COLO668 (cell line): ENCODE results near the gene SLC6A6.

Experiments
- DNase-seq: peaks from one replicate; lab custom pipeline; 2025; ENCODE audit not compliant: unreplicated experiment; lab: John Stamatoyannopoulos, UW

Gene SLC6A6

DNA sequence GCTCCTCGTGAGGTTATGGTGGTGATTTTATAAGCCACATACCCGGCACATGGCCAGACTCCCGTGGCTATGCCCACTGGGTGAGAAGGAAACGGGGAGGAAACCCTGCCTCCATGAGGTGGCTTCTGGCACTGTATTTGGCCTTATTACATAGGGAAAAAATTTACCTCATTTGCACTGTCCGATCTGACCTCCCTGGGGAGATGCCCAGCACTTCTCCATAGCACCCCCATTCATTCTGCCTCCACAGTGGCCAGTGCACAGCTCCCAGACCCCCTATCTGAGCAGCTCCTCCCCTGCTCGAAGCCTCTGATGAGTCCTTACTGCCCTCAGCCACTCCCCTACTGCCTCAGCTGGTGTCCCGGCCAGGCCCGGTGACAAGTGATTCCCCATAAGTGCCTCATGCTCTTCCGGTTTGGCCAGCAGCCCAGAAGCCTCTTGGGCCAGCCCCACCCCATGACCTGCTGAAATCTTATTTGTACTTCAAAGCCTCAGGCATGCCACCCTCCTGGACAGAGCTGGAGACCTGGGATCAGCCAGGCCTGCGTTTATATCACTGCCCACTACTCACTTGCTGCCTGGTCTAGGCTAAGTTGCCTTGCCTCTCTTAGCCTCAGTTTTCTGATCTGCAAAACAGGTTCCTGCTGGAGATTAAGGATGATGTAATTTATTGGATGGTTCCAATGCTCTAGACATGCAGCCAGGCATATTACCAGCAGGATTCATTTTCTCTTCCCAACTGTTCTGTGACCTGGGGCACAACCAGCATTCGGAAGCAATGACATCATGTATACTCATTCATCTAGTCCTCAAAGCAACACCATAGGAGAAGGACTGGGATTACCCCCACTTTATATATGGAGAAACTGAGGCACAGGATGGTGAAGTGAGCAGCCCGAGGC, 30.6 kb upstream of the SLC6A6 start:
- peak; percentile 85 for DNase-seq

DNA sequence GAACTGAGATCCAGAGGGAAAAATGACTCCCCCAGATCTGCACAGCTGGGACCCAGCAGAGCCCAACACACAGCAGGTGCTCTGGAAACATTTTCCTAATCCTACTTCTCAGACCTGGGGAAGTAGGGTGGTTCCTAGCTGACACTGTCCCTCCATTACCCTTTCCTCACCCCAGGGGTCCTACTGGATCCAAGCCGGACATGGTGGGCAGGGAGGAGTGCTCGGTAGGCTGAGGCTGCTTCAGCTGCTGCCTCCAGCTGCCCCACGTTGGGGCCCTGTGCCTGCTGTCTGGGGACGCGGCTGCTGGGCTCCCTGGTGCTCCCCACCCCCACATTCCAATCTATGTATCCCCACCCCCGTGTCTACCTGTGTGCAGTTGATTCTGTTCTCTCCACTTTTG, 29.8 kb upstream of the SLC6A6 start:
- DNase-seq, result no peak

DNA sequence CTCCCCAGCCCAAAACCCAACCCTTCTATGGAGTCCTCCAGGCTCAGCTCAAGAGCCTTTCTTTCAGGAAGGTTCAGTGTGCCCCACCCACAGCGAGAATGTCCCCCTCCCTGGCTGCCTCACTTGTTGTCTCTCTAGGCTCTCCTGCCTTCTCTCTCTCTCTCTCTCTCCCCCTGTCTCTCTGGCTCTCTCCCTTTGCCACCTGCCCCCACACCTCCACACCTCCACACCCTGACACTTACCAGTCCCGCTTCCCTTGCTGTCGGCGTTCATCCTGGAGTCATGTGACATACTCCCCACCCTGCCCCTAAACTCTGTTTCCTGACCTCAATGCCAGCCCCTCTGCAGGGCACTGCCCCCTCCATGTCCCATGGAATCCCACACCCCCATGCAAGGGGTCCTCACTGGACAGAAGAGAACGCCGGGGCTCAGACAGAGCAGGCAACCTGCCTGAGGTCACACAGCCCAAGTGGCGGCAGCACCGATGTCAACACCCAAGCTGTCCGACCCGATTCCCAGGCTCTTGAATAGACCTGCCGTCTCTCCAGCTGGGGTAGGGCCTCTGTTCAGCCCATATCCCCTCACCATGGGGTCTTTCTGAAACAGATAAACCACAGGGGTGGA, 28.5 kb upstream of the SLC6A6 start:
- DNase-seq, result no peak

DNA sequence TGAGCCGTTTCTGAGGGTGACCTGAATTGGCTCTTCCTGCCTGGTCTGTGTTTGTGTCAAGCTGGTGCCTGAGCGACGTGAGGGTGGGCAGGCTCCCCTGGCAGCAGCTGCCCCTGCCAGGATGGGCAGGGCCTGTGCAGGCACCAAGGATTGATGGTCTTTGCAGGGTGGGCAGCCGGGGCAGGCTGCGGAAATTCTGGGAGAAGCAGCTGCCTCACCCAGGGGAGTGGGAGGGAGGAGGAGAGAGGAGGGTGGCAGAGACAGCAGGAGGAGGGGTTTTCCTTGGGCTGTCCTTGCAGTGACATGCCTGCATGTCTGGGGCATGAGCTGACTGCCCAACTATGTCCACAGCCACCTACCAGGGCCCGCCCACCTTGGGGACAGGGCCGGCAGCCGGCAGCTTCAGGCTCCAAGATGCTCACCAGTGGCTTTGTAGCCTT, 27.9 kb upstream of the SLC6A6 start:
- DNase-seq, result no peak

DNA sequence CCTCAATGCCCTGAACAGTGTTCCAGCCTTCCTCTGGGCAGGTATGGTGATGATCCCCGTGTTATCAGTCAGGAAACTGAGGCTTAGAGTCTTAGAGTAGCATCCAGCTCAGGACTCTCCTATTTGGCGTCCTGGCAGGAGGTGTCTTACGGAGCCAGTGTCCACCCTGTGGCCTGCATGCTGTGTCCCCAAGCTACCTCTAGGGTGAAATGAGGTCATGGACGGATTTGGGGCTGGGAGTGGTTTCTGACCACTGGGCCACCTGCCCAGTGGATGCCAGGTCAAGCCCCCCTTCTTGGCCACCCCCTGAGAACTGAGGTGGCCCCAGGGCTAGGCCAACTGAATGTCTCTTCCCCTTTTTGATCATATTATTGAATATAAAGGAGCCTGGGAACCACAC, 27.2 kb upstream of the SLC6A6 start:
- DNase-seq, result no peak

DNA sequence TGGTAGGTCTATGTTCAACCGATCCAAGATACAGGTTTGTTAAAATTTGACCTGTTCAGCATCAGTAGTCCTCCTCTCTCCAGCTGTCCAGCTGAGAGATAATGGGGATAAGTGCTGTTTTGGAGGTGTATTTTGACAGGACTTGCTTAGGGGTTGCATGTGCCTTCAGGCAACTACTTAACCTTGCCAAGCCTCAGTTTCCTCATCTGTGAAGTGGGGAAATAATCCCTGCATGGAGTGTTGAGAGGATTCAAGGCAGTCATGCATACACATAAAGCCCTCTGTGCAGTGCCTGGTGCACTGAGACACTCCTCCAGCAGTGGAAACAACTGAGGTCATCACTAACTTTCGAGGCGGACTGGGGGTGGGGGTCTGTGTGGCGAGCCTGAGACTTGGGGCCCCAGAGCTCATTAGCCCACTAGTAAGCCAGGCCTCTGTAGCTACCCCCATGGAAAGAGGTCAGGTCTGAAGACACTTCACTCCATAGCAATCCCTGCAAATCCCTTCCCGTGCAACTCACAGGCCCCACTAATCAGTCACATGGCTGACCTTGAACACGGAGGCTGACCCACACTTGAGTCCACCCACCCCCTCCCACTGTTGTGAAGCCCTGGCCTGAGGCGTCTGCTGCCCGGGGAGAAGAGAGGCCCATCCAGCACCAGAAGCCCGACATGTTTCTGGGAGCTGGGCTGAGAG, 25.9 kb upstream of the SLC6A6 start:
- no peak for DNase-seq

DNA sequence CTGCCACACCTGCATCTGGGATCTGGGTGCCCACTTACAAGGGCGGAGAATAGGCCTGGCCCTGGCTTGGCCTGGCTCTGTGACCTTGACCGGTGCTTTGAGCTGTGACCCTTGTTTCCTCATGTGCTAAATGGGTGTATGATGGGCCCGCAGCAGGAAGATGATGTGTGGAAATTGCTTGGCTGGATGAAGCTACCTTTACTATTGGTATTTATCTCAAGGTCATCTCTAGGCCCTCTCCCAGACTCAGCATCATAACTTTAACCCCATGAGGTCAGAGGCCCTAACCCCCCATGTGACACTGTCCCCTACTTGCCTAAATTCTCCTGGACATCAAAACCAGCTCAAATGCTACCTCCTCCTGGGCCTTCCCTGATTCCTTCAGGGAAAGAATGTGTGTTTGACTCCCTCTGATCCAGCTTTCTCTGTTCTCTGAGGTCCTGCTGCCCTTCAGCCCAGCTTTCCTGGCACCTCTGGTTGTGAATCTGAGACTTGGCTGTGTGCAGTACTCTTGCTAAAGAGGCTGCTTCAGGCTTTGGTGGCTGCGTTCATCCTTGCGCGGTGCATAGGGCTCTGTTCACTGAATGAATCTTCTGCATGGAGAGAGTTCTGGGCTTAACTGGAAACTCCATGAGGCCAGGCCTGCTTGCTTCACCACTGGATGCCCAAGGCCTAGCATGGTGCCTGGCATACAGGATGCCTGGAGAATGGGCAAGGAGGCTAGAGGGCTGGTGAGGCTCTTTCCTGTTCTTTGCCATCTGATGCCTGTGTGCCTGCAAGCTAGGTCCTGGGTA, 25.2 kb upstream of the SLC6A6 start:
- no peak for DNase-seq

DNA sequence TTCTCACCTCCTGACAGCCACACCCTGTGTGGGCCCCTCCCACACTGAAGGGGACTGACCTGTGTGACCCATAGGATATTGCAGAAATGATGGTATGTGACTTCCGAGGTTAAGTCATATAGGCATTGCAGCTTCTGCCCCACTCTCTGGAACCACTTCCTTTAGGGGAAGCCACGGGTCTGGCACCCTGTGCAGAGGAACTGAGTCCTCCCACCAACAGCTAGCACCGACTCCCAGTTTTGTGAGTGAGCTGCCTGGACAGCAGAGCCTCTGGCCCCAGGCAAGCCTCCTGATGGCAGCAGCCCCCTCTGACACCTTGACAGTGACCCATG, 24.6 kb upstream of the SLC6A6 start:
- no peak for DNase-seq

DNA sequence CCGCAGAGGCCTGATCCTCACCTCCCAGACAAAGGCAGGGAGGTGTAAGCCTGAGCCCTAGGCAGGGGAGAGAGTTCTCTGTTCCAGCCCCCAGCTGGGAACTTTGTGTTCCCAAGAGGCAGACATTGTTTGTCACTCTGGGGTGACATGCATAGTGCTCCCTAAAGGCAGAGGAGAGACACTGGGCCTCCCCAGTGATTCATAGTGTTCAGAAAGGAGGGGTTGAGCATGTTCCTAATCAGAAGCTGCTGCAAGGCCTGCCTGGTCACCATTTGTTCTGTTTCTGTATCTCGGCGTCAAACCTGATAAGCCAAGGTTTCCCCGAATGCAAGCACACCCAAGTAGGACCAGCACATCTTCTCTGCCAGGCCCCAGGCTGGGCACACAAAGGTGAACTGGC, 24.0 kb upstream of the SLC6A6 start:
- no peak for DNase-seq

DNA sequence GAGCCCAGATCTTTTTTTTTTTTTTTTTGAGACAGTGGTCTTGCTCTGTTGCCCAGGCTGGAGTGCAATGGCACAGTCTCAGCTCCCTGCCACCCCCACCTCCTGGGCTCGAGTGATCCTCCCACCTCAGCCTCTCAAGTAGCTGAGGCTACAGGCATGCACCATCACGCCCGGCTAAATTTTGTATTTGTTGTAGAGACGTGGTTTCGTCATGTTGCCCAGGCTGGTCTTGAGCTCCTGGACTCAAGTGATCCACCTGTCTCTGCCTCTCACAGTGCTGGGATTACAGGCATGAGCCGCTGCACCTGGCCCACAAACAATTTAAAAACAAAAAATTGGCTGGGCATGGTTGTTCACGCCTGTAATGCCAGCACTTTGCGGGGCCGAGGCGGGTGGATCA, 22.6 kb upstream of the SLC6A6 start:
- DNase-seq, result peak; percentile 36

DNA sequence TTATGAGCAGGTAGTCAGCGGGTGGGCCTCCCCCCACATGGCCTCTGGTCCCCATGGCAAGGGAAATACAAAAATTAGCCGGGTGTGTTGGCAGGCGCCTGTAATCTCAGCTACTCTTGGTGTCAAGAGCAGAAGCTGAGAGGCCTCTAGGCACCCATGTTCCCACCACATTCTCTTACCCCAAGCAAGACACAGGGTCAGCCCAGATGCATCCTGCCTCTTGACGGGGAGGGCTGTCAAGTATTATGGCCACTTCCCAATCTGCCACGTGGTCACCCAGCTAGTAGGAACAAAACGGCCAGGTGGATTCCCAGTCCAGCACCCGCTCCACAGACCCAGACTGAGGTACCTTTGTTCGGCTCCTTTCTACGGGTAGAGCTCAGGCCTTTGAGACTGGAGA, 16.2 kb upstream of the SLC6A6 start:
- no peak for DNase-seq

DNA sequence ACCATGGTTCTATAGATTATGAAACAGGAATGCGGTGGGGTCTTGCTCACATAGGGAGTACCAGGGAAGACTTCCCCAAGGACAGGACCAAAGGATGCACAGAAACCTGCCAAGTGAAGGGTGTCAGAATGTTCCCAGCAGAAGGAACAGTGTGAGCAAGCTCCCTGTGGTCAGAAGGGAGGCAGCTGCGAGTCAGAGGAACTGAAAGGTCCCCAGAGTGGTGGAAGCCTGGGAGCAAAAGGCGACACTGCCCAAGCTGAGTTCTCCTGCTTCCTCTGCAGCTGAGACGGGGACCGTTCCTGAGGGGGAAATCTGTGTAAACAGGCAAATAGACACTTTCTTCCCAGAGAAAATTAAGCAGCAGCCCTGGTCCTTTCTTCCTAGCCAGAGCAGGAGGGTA, 14.2 kb upstream of the SLC6A6 start:
- DNase-seq, result no peak

DNA sequence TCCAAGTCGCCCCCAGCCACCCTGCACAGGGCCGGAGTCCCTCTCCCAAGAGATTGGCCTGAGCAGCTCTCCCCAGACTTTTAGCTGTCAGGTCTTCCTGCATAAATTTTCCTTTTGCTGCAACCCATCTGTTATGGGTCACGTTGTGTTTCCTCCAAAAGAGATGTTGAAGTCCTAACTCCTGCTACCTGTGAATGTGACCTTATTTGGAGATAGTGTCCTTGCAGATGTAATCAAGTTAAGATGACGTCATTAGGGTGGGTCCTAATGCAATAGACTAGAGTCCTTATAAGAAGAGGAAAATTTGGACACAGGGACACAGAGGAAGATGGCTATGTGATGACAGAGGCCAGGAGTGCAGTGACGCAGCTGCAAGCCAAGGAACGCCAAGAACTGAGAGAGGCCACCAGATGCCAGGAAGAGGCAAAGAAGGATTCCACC, 13.2 kb upstream of the SLC6A6 start:
- DNase-seq, result no peak

DNA sequence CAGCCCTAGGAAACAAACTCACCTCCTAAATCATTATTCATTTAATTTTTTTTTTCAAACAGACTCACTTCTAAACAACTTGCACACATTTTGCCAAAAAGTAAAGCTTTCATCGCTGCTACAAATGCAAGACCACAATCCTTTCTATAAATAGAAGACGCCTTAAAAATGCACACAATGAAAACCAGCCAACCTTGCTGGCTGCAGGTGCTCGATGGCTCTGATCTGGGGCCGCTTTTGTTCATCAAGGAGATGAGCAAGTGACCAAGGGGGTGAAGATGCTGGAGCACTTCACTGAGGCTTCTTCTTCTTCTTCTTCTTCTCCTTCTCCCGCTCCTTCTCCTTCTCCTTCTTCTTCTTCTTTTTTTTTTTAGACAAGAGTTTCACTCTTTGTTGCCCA, 12.7 kb upstream of the SLC6A6 start:
- no peak for DNase-seq

DNA sequence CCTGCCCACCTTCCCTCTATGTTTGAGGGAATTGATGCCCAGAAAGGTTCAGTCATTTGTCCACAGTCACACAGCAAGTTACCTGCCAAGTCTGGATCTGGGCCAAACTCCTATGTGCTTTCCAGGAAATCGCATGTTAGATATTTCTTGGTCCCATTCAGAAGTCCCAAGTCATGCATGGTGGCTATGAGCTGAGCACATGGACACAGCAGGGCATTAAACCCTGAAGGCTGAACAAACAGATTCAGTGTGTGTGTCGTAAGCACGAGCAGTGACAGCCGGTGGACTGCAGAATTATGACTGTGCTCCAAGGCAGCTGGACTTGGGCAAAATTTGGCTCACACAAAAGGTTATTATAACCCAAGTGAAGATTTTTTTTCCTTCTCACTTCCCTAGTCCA, 11.4 kb upstream of the SLC6A6 start:
- DNase-seq, result peak; percentile 67

DNA sequence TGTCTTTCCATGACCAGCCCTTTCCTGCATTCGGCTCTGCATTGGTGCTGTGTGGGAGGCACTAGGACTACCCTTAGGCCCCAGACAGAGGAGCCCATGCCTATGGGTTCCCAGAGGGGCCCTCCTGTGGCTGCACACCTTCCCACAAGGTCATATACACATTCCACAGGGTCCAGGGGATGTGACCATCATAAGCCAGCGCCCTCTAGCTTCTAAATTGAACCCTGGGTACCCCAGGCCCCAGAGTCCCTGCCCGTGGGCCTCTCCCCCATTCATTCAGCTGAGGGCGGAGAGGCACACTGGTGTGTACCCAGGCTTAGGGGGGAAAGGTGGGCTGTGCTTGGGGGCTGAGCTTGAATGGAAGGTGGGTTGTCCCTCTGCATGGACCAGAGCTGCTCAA, 10.2 kb upstream of the SLC6A6 start:
- no peak for DNase-seq

DNA sequence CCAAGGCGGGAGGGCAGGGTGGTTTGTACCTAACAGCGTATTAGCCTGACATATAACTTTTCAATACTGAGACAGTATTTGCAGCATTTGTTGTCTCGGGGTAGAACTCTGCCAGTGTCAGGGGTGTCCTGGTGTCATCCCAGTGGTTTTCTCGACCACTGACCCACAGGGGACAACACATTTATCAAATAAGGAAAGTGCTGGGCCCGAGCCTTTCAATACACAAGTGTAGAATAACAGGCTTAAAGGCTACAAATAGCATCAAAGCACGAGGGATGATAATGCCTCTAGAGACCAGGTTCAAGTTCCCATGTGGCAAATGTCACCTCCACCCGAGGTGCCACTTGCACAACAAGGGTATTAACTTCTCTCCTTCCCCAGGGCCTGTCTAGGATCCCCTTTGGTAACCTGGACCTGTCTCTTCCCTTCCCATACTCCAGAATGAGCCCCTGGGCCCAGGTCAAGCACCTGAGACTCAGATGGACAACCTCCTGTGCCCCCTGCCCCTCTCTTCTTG, 9.5 kb upstream of the SLC6A6 start:
- no peak for DNase-seq

DNA sequence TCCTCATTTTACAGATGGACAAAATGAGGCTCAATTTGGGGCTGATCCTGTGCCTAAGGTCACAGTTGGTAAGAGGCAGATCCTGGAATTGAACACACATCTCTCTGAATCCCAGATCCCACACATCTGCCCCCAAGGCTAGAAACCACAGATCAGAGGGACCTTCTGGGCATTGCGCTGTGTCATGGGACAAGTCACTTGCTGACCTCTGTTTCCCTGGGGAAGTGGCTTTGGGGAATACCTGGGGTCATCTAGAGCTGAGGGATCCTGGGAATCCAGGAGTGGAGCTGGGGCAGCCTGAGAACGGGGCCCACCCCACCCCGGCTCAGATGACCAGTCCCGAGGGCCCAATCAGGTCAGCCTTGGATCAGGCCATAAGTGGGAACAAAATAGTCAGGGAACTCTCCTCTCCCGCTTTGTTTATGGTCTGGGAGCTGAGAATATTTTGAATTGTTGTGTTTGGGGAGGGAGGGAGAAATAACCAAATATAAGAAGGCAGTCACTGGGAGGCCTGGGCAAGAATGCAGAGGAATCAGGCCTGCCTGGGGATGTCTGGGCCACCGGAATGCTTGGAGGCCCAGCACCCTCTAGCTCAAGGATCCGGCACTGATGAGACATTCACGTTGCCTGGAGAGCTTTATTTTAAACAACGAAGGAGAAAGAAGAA, 8.8 kb upstream of the SLC6A6 start:
- no peak for DNase-seq

DNA sequence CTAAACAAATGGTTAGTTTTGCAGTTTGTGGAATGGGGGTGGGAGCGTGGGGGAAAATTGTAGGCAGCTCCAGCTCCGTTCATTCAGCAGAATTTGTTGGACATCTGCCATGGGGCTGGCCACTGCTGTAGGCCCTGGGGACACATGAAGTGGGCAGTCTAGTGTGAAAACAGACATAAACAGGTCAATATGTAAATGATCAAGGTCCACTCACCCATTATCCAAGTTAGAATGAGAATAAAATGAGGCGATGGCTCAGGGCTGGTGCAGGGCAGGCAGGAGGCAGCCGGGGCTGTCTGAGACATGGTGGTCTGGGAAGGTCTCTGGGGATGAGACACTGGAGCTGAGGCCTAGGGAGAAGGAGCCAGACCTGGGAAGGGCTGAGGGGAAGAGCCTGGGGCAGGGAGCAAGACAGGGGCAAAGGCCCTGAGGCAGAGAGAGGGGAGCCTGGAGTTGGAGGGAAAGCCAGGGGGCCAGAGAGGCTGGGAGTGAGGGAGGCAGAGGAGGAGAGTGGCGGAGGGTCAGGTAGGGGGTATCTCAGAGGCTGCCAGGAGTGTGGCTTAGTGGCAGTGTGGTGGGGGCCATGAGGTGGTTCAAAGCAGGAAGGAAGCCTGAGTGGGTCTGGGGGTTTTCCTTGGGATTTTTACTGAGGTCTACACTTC, 6.2 kb upstream of the SLC6A6 start:
- DNase-seq, result no peak

DNA sequence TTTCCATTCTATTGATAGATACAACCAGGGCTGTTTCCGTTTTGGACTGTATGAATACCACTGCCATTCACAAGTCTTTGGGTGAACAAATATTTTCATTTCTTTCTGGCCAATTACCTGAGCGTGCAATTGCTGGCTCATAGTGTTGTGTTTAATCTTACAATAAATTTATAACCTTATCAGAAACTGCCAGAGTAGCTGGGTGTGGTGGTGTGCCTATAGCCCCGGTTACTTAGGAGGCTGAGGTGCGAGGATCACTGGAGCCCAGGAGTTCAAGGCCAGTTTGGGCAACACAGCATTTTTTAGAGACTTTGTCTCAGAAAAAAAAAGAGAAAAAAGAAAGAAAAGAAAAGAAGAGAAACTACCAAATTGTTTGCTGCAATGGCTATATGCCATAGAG, 5.4 kb upstream of the SLC6A6 start:
- no peak for DNase-seq
